Measurements from ENCODE around the gene MKX.
"Not testable (repeated sequence)": the region's sequence is repeated elsewhere in the genome, so short reads cannot be mapped to it uniquely, and the experiment has no call there.

MKX gene

DNA sequence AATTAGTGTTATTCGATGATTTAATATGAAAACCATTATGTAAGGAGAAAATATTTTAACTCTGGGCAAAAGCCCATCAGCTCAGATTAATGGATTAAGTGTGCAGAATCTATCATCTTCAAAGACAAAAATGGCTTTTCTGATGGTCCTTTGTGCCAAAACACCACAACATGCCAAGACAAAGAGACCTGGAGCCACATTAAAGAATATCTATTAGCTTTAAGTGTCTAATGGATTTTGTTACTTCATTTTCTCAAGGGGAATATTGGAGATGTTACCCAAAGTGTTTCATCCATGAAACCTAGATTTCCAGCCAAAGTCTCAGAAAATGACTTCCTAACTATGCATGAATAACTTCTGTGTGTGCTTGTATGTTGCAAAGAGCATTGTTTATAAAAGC is 57.3 kb downstream of the MKX start:
- DNase-seq (ENCODE audit: low read depth), result no peak
- TF ChIP-seq, protein P1, sequence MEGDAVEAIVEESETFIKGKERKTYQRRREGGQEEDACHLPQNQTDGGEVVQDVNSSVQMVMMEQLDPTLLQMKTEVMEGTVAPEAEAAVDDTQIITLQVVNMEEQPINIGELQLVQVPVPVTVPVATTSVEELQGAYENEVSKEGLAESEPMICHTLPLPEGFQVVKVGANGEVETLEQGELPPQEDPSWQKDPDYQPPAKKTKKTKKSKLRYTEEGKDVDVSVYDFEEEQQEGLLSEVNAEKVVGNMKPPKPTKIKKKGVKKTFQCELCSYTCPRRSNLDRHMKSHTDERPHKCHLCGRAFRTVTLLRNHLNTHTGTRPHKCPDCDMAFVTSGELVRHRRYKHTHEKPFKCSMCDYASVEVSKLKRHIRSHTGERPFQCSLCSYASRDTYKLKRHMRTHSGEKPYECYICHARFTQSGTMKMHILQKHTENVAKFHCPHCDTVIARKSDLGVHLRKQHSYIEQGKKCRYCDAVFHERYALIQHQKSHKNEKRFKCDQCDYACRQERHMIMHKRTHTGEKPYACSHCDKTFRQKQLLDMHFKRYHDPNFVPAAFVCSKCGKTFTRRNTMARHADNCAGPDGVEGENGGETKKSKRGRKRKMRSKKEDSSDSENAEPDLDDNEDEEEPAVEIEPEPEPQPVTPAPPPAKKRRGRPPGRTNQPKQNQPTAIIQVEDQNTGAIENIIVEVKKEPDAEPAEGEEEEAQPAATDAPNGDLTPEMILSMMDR (IDR thresholded peaks at IDR 0.05; ENCODE audit: low read depth, low read length, missing control alignments), result no peak
- H3K4me3 ChIP-seq (ENCODE audit: low read depth, low read length), result no peak overlapping the region
- in situ Hi-C loops (cut with HindIII; ENCODE audit: low sequenced_read_pairs), result no loop called here

DNA sequence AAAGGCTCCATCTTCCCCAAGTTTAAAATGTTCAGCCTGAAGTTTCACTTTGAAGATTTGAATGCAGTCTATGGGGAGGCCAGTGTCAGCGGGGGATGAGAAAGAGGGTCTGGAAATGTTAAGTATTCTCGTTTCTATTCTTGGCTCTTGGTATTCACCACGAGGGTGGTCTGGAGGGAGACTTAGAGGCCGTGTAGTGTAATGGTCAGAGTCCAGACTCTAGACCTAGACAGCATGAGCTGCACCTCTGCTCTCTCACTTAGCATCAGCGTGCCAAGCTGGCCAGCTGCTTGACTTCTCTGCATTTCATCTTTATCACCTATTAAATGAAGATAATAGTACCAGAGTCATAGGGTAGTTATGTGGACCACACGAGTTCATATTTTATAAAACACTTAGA is 57.9 kb downstream of the MKX start:
- in situ Hi-C loops (cut with HindIII; ENCODE audit: low sequenced_read_pairs), result no loop called here

DNA sequence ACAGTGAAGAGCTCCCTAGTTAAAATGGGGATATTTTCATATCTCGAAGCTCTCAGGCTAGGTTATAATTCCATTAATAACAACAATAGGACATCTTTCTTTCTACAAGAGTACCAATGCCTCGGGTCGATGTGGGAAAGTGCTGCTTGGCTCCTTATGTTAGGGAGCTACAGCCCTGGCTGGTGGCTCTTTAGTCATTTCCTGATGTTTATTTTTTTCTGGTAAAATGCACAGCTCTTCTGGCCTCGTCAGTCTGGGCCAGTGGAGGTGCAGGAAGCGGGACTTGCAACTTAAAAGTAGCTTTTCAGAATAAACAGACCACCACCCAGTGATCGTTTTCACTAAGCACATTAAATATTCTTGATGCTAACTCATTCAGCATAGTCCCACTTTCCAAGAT is 58.3 kb downstream of the MKX start:
- in situ Hi-C loops (cut with HindIII; ENCODE audit: low sequenced_read_pairs), result no loop called here
- TF ChIP-seq, protein P1 (IDR thresholded peaks at IDR 0.05; ENCODE audit: low read depth, low read length, missing control alignments), result no peak
- no peak overlapping the region for H3K4me3 ChIP-seq (ENCODE audit: low read depth, low read length)
- DNase-seq (ENCODE audit: low read depth), result no peak

More for the DNA sequence above, 57.9 kb downstream of the MKX start:
- TF ChIP-seq, protein P1 (IDR thresholded peaks at IDR 0.05; ENCODE audit: low read depth, low read length, missing control alignments), result no peak
- H3K4me3 ChIP-seq (ENCODE audit: low read depth, low read length), result no peak overlapping the region
- no peak for DNase-seq (ENCODE audit: low read depth)

DNA sequence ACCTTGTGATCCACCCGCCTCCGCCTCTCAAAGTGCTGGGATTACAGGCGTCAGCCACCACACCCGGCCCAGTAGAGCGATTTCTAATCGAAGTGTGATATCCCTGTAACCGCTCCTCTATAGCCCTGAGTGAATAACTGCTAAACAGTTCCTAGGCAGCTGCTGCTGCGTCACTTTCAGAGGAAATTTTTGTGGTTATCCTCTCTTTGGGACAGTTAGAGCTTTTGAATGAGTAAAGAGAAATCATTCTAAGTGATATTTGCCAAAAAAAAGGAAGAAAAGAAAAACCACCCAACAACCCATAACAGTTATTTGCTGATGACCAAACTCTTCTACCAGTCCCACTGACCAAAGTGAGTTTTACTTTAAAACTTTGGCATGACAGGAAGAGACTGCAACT is 59.9 kb downstream of the MKX start:
- in situ Hi-C loops (cut with HindIII; ENCODE audit: low sequenced_read_pairs), result no loop called here
- no peak for DNase-seq (ENCODE audit: low read depth)

DNA sequence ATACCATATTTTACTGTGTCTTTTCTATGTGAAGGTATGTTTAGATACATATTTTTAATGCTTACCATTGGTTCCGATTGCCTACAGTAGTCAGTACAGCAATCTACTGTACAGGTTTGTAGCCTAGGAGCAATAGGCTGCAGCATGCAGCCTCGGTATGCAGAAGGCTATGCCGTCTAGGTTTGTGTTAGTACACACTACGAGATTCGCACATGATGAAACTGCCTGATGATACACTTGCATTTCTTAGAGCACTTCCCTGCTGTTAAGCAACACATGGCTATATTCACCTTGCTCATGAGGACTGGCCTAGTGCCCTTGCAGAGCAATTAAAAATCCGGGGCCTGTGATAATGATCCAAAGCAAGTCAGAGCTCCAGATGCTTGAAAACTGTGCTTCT is 62.4 kb downstream of the MKX start:
- H3K4me3 ChIP-seq (ENCODE audit: low read depth, low read length), result no peak overlapping the region
- TF ChIP-seq, protein P1 (IDR thresholded peaks at IDR 0.05; ENCODE audit: low read depth, low read length, missing control alignments), result no peak
- in situ Hi-C loops (cut with HindIII; ENCODE audit: low sequenced_read_pairs), result no loop called here
- DNase-seq (ENCODE audit: low read depth), result no peak

More for the DNA sequence above, 59.9 kb downstream of the MKX start:
- H3K4me3 ChIP-seq (ENCODE audit: low read depth, low read length), result no peak overlapping the region
- TF ChIP-seq, protein P1 (IDR thresholded peaks at IDR 0.05; ENCODE audit: low read depth, low read length, missing control alignments), result no peak

DNA sequence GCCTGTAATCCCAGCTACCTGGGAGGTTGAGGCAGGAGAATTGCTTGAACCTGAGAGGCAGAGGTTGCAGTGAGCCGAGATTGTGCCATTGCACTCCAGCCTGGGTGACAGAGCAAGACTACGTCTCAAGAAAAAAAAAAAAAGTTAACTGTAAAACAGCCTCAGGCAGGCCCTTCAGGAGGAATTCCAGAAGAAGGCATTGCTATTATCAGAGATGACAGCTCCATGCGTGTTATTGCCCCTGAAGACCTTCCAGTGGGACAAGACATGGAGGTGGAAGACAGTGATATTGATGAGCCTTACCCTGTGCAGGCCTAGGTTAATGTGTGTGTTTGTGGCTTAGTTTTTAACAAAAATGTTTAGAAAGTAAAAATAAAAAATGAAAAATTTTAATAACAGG is 63.8 kb downstream of the MKX start:
- DNase-seq (ENCODE audit: low read depth); in situ Hi-C loops (cut with HindIII; ENCODE audit: low sequenced_read_pairs); H3K4me3 ChIP-seq (ENCODE audit: low read depth, low read length): not testable (repeated sequence)

DNA sequence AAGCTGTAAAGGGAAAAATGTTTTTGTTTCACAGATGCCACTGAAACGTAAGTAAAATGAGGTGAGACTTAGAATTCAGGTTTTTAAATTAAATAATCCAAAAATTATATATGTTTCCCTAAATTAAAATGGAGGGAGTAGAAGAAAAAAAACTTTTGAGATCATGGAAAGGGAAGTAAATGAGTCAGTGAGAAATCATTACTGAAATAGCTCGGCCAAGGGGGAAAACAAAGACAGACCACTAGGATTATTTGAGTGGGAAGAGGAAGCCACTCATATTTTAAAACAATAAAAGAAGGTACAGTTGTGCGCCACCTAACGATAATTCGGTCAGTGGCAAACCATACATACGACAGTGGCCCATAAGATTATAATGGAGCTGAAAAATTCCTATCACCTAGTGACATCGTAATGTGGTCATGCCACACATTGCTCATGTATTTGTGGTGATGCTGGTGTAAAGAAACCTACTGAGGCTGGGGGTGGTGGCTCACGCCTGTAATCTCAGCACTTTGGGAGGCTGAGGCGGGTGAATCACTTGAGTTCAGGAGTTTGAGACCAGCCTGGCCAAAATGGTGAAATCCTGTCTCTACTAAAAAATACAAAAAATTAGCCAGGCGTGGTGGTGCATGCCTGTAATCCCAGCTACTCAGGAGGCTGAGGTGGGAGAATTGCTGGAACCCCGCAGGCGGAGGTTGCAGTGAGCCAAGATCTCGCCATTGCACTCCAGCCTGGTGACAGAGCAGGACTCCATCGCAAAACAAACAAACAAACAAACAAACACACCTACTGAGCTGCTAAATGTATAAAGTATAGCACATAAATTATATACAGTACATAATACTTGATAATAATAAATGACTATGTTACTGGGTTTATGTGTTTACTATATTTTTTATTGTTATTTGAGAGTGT is 64.7 kb downstream of the MKX start:
- no peak for DNase-seq (ENCODE audit: low read depth)
- H3K4me3 ChIP-seq (ENCODE audit: low read depth, low read length), result no peak overlapping the region
- TF ChIP-seq, protein P1 (IDR thresholded peaks at IDR 0.05; ENCODE audit: low read depth, low read length, missing control alignments), result no peak
- in situ Hi-C loops (cut with HindIII; ENCODE audit: low sequenced_read_pairs), result no loop called here
